MM.1S (cell line): ENCODE results near the gene CENPX.

ENCODE experiments used
- DNase-seq: peaks from one replicate; pipeline ENCODE4 v3.0.0-alpha.2; 2015
- H2AFZ ChIP-seq: fragments of 300-600 bp; sonication (generic); 2 replicates; pipeline ENCODE4 v1.6.0; 2016; ENCODE audit warnings: antibody characterized with exemption, low read length
- H3F3A ChIP-seq: fragments of 300-600 bp; sonication (generic); 2 replicates; pipeline ENCODE4 v1.6.1; 2016; ENCODE audit warnings: mild to moderate bottlenecking, antibody characterized with exemption, low read length, moderate library complexity, mixed read lengths; ENCODE audit not compliant: insufficient read depth
- H3K27ac ChIP-seq: fragments of 300-600 bp; sonication (generic); 2 replicates; pipeline ENCODE4 v1.5.1; 2016; ENCODE audit warnings: mild to moderate bottlenecking, low read length
- H3K27me3 ChIP-seq: fragments of 300-600 bp; sonication (generic); replicated peaks from 2 replicates; pipeline ENCODE4 v1.6.0; 2016; ENCODE audit warnings: low read length; ENCODE audit not compliant: insufficient read depth
- H3K36me3 ChIP-seq: fragments of 300-600 bp; sonication (generic); replicated peaks from 2 replicates; pipeline ENCODE4 v1.6.1; 2016; ENCODE audit warnings: mild to moderate bottlenecking, low read length, mixed read lengths; ENCODE audit not compliant: insufficient read depth
- H3K4me1 ChIP-seq: fragments of 300-600 bp; sonication (generic); 2 replicates; pipeline ENCODE4 v1.6.1; 2016; ENCODE audit warnings: low read length, mixed read lengths
- H3K4me2 ChIP-seq: fragments of 300-600 bp; sonication (generic); 2 replicates; pipeline ENCODE4 v1.6.0; 2016; ENCODE audit warnings: low read depth, low read length
- H3K4me3 ChIP-seq: fragments of 300-600 bp; sonication (generic); 2 replicates; pipeline ENCODE4 v1.5.1; 2016; ENCODE audit warnings: low read length, mixed read lengths
- H3K79me2 ChIP-seq: fragments of 300-600 bp; sonication (generic); 2 replicates; pipeline ENCODE4 v1.6.1; 2016; ENCODE audit warnings: mixed run types, low read length, mixed read lengths
- H3K9ac ChIP-seq: fragments of 300-600 bp; sonication (generic); 2 replicates; pipeline ENCODE4 v1.6.1; 2016; ENCODE audit warnings: low read length, mixed read lengths
- H3K9me2 ChIP-seq: fragments of 300-600 bp; sonication (generic); replicated peaks from 2 replicates; pipeline ENCODE4 v1.6.1; 2016; ENCODE audit warnings: mild to moderate bottlenecking, low read length, mixed read lengths; ENCODE audit not compliant: insufficient read depth
- H3K9me3 ChIP-seq: fragments of 300-600 bp; sonication (generic); replicated peaks from 2 replicates; pipeline ENCODE4 v1.6.1; 2016; ENCODE audit warnings: mild to moderate bottlenecking, low read length, mixed read lengths; ENCODE audit not compliant: insufficient read depth
- H4K20me1 ChIP-seq: fragments of 300-600 bp; sonication (generic); 2 replicates; pipeline ENCODE4 v1.6.1; 2016; ENCODE audit warnings: mild to moderate bottlenecking, low read length, moderate library complexity, mixed read lengths; ENCODE audit not compliant: insufficient read depth
- CTCF ChIP-seq: fragments of 300-600 bp; sonication (generic); IDR thresholded peaks from 2 replicates; pipeline ENCODE4 v1.5.1; 2016; ENCODE audit warnings: antibody characterized with exemption, low read length, mixed read lengths
- EZH2 ChIP-seq: fragments of 300-600 bp; sonication (generic); optimal IDR thresholded peaks from 2 replicates; pipeline ENCODE3; 2017; ENCODE audit warnings: low read depth, mild to moderate bottlenecking, antibody characterized with exemption, low read length, mixed read lengths
- EZH2phosphoT487 ChIP-seq: fragments of 300-600 bp; sonication (generic); IDR thresholded peaks from 2 replicates; pipeline ENCODE4 v1.6.1; 2018; ENCODE audit warnings: antibody characterized with exemption, low read length

Gene CENPX

GRCh38 chr17:82031885-82032627 is 9.4 kb upstream of the CENPX start:
- peaks cover 13% of the 10 kb centered on the region; the same call in 1 of the 2 replicates for H3K4me1 ChIP-seq
- H3K4me3 ChIP-seq = peak overlapping the region; percentile 47
- H3K27me3 ChIP-seq = no peaks in the 10 kb centered on the region
- H3K36me3 ChIP-seq = no peaks in the 10 kb centered on the region
- H3K79me2 ChIP-seq = peaks cover 12% of the 10 kb centered on the region
- peaks cover 12% of the 10 kb centered on the region; the same call in 1 of the 2 replicates for H3F3A ChIP-seq
- peak overlapping the region; percentile 18; the same call in 1 of the 2 replicates for H2AFZ ChIP-seq
- H3K9ac ChIP-seq = peak overlapping the region; percentile 18; the same call in 1 of the 2 replicates
- H3K27ac ChIP-seq = no peak overlapping the region
- H3K9me2 ChIP-seq = no peaks in the 10 kb centered on the region
- H4K20me1 ChIP-seq = no peaks in the 10 kb centered on the region
- H3K4me2 ChIP-seq = peak overlapping the region; percentile 86
- peak; percentile 65 for DNase-seq
- no peaks in the 10 kb centered on the region for H3K9me3 ChIP-seq
- TF ChIP-seq EZH2phosphoT487 (no peak), EZH2 (no peak), CTCF (no peak)

- Histone ChIP-seq H3K27ac (peak within 1 kb of the TSS; percentile 25; the same call in 1 of the 2 replicates), H3K27me3 (no peaks in the 10 kb centered on the region), H2AFZ (peak within 1 kb of the TSS; percentile 53), H3K4me1 (peaks cover 10% of the 10 kb centered on the region; the same call in 1 of the 2 replicates), H3K36me3 (no peaks in the 10 kb centered on the region), H3F3A (peaks cover 12% of the 10 kb centered on the region; the same call in 1 of the 2 replicates), H3K4me3 (peak within 1 kb of the TSS; percentile 71), H3K9me2 (no peaks in the 10 kb centered on the region), H3K9ac (peak within 1 kb of the TSS; percentile 23; the same call in 1 of the 2 replicates), H3K9me3 (no peaks in the 10 kb centered on the region), H4K20me1 (no peaks in the 10 kb centered on the region), H3K79me2 (peaks cover 5% of the 10 kb centered on the region), H3K4me2 (peak within 1 kb of the TSS; percentile 98)
- peak; percentile 38 for DNase-seq
- no peak for TF ChIP-seq EZH2phosphoT487
- no peak for TF ChIP-seq EZH2
- no peak for TF ChIP-seq CTCF
These were observed 8.7 kb upstream of the CENPX start, which contains the start of gene RAC3 for GRCh38 chr17:82031303-82031884. Gene RAC3 (plus strand): TSS chr17:82031678. CDS start chr17:82031762, 84 bp downstream.

GRCh38 chr17:82030470-82031302 is 8.0 kb upstream of the CENPX start:
- no peaks in the 10 kb centered on the region for H3K9me3 ChIP-seq
- no peaks in the 10 kb centered on the region for H3K9me2 ChIP-seq
- peak overlapping the region; percentile 71 for H3K4me3 ChIP-seq
- peaks cover 6% of the 10 kb centered on the region; the same call in 1 of the 2 replicates for H3K4me1 ChIP-seq
- H3F3A ChIP-seq = peaks cover 12% of the 10 kb centered on the region; the same call in 1 of the 2 replicates
- H3K79me2 ChIP-seq = no peaks in the 10 kb centered on the region
- H2AFZ ChIP-seq = peak overlapping the region; percentile 53
- DNase-seq = peak; percentile 78
- no peaks in the 10 kb centered on the region for H4K20me1 ChIP-seq
- H3K4me2 ChIP-seq = peak overlapping the region; percentile 98
- TF ChIP-seq EZH2phosphoT487 (no peak), CTCF (peak; percentile 66)
- H3K36me3 ChIP-seq = no peaks in the 10 kb centered on the region
- H3K27me3 ChIP-seq = no peaks in the 10 kb centered on the region
- peak overlapping the region; percentile 23; the same call in 1 of the 2 replicates for H3K9ac ChIP-seq
- peak overlapping the region; percentile 25; the same call in 1 of the 2 replicates for H3K27ac ChIP-seq
